ENCODE measurements around the gene ARAP2. TPM values are rescaled to one million over a fixed set of nuclear protein-coding genes. Genes with fewer than 3 reads are reported as not detected.

The ARAP2 gene
- total RNA-seq, 1 experiment from 2014 or later: 12.0 TPM

GRCh38 chr4:36260731-36261130 lies 16.4 kb upstream of the ARAP2 start:
- CTCF ChIA-PET: interaction anchor here (0.9 kb wide), 1 partner anchor 10 kb away, joined by 4 read pairs; no protein-coding TSS in a partner anchor
- no peaks in the 10 kb centered on the region for H3K9me3 Mint-ChIP-seq (ENCODE audit: unreplicated experiment)
- no TSS peak for BruUV-seq (replicated peaks)
- POLR2A ChIA-PET: no interaction called here
- no peaks in the 10 kb centered on the region for H3K36me3 Mint-ChIP-seq (ENCODE audit: insufficient read depth, unreplicated experiment)
- no peaks in the 10 kb centered on the region for H3K4me1 Mint-ChIP-seq (ENCODE audit: insufficient read depth, unreplicated experiment)
- intact Hi-C loops (cut with micrococcal nuclease): no loop called here
- H3K4me3 Mint-ChIP-seq (ENCODE audit: unreplicated experiment): no peak overlapping the region
- H3K27me3 Mint-ChIP-seq (ENCODE audit: insufficient read depth, unreplicated experiment): no peaks in the 10 kb centered on the region
- no peak for TF ChIP-seq CTCF (IDR thresholded peaks at IDR 0.05; ENCODE audit: unreplicated experiment)
- DNase-seq (ENCODE audit: unreplicated experiment): no peak
- no peak overlapping the region for H3K27ac Mint-ChIP-seq (ENCODE audit: low read depth, unreplicated experiment)

- Mint-ChIP-seq H3K4me3 (ENCODE audit: unreplicated experiment) (no peak overlapping the region), H3K27me3 (ENCODE audit: insufficient read depth, unreplicated experiment) (no peaks in the 10 kb centered on the region), H3K27ac (ENCODE audit: low read depth, unreplicated experiment) (no peak overlapping the region), H3K36me3 (ENCODE audit: insufficient read depth, unreplicated experiment) (no peaks in the 10 kb centered on the region), H3K4me1 (ENCODE audit: insufficient read depth, unreplicated experiment) (no peaks in the 10 kb centered on the region), H3K9me3 (ENCODE audit: unreplicated experiment) (no peaks in the 10 kb centered on the region)
- BruUV-seq (replicated peaks): no TSS peak
- no peak for DNase-seq (ENCODE audit: unreplicated experiment)
- intact Hi-C loops (cut with micrococcal nuclease): no loop called here
- POLR2A ChIA-PET: interaction anchor here (0.7 to 0.8 kb wide), 2 partner anchors 12 to 13 kb away, joined by 3 to 5 read pairs; partner anchors contain the start of gene ARAP2
- CTCF ChIA-PET: no interaction called here
- no peak for TF ChIP-seq CTCF (IDR thresholded peaks at IDR 0.05; ENCODE audit: unreplicated experiment)
Observed at GRCh38 chr4:36256398-36256891, 12.1 kb upstream of the ARAP2 start.

- intact Hi-C loops (cut with micrococcal nuclease): no loop called here
- H3K4me3 Mint-ChIP-seq (ENCODE audit: unreplicated experiment): no peak overlapping the region
- no peaks in the 10 kb centered on the region for H3K27me3 Mint-ChIP-seq (ENCODE audit: insufficient read depth, unreplicated experiment)
- BruUV-seq (replicated peaks): no TSS peak
- no peaks in the 10 kb centered on the region for H3K36me3 Mint-ChIP-seq (ENCODE audit: insufficient read depth, unreplicated experiment)
- ChIA-PET CTCF (no interaction called here), POLR2A (interaction anchor here (2.2 kb wide), 1 partner anchor 11 kb away, joined by 5 read pairs; the partner anchor contains the start of gene ARAP2)
- TF ChIP-seq CTCF (IDR thresholded peaks at IDR 0.05; ENCODE audit: unreplicated experiment): no peak
- H3K27ac Mint-ChIP-seq (ENCODE audit: low read depth, unreplicated experiment): no peak overlapping the region
- no peaks in the 10 kb centered on the region for H3K9me3 Mint-ChIP-seq (ENCODE audit: unreplicated experiment)
- no peaks in the 10 kb centered on the region for H3K4me1 Mint-ChIP-seq (ENCODE audit: insufficient read depth, unreplicated experiment)
- no peak for DNase-seq (ENCODE audit: unreplicated experiment)
Observed at GRCh38 chr4:36255577-36255976, 11.3 kb upstream of the ARAP2 start.

GRCh38 chr4:36254371-36254770 lies 10.1 kb upstream of the ARAP2 start:
- H3K9me3 Mint-ChIP-seq (ENCODE audit: unreplicated experiment): no peaks in the 10 kb centered on the region
- no peaks in the 10 kb centered on the region for H3K27me3 Mint-ChIP-seq (ENCODE audit: insufficient read depth, unreplicated experiment)
- BruUV-seq (replicated peaks): no TSS peak
- intact Hi-C loops (cut with micrococcal nuclease): no loop called here
- H3K27ac Mint-ChIP-seq (ENCODE audit: low read depth, unreplicated experiment): no peak overlapping the region
- H3K4me1 Mint-ChIP-seq (ENCODE audit: insufficient read depth, unreplicated experiment): no peaks in the 10 kb centered on the region
- H3K4me3 Mint-ChIP-seq (ENCODE audit: unreplicated experiment): no peak overlapping the region
- no peak for DNase-seq (ENCODE audit: unreplicated experiment)
- POLR2A ChIA-PET: interaction anchor here (2.2 kb wide), 1 partner anchor 10 kb away, joined by 5 read pairs; the partner anchor contains the start of gene ARAP2
- TF ChIP-seq CTCF (IDR thresholded peaks at IDR 0.05; ENCODE audit: unreplicated experiment): no peak
- no peaks in the 10 kb centered on the region for H3K36me3 Mint-ChIP-seq (ENCODE audit: insufficient read depth, unreplicated experiment)
- CTCF ChIA-PET: interaction anchor here (1.9 kb wide), 1 partner anchor 14 kb away, joined by 8 read pairs; no protein-coding TSS in a partner anchor

Data from MCF 10A (cell line).